Measurements from ENCODE around the gene SMPD2.

SMPD2 gene

DNA sequence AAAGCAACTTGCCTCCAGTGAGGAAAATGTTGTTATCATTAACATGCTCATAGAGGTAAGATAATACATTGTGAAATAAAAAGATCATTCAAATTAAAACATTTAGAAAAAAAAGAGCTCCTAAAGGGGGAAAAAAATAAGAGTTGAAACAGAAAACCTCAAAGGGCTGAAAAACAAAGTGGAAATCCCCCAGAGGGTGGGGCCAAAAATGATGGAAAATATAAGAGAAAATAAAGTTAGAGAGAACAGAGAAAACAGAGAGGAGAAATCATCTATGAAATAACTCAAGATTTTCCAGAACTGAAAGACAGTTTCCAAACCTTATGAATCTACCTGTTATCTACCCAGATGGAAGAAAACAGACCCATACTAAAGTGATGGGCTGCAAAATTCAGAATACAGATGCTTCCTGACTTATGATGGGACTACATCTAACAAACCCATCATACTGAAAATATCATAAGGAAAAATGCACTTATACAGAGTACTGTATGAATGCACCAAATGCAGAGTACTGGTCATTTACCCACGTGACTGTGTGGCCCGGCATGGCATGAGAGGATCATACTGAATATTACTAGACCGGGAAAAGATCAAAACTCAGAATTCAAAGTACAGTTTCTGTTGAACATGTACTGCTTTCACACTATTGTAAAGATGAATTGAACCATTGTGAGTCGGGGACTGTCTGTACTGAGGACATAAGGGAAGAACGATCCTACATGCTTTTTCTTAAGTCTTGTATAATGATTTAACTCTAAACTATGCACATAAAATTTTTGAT, 38.5 kb downstream of the SMPD2 start:
- TF ChIP-seq ZFX (IDR thresholded peaks at IDR 0.05) = no peak
- TF ChIP-seq, protein P1, sequence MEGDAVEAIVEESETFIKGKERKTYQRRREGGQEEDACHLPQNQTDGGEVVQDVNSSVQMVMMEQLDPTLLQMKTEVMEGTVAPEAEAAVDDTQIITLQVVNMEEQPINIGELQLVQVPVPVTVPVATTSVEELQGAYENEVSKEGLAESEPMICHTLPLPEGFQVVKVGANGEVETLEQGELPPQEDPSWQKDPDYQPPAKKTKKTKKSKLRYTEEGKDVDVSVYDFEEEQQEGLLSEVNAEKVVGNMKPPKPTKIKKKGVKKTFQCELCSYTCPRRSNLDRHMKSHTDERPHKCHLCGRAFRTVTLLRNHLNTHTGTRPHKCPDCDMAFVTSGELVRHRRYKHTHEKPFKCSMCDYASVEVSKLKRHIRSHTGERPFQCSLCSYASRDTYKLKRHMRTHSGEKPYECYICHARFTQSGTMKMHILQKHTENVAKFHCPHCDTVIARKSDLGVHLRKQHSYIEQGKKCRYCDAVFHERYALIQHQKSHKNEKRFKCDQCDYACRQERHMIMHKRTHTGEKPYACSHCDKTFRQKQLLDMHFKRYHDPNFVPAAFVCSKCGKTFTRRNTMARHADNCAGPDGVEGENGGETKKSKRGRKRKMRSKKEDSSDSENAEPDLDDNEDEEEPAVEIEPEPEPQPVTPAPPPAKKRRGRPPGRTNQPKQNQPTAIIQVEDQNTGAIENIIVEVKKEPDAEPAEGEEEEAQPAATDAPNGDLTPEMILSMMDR (conservative IDR thresholded peaks at IDR 0.05) = no peak
- no peak overlapping the region for H3K27ac ChIP-seq

DNA sequence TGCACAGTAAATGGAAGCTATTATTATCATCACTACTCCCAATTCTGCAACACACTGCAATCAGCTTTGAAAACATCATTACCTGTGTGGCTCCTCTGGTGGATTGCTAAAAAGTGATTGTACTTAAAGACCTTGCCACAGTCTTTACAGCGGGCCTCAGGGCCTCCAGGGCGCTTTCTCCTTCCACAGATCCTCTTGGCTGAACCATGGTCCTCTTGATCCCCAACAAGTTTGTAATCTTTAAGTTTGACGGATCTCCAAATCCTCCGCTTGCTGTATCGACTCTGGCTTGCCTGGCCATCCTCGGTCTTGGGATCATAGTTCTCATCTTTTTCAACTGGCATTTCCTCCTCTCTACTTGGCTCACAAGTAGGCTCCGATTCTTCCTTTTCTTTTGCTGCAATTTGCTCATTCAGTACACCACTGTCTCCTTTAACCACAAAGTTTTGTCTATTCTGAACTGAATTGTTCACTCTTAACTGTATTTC, 40.5 kb downstream of the SMPD2 start:
- no peak overlapping the region for H3K27ac ChIP-seq
- no peak for TF ChIP-seq ZFX (IDR thresholded peaks at IDR 0.05)
- TF ChIP-seq, protein P1 (conservative IDR thresholded peaks at IDR 0.05) = no peak

DNA sequence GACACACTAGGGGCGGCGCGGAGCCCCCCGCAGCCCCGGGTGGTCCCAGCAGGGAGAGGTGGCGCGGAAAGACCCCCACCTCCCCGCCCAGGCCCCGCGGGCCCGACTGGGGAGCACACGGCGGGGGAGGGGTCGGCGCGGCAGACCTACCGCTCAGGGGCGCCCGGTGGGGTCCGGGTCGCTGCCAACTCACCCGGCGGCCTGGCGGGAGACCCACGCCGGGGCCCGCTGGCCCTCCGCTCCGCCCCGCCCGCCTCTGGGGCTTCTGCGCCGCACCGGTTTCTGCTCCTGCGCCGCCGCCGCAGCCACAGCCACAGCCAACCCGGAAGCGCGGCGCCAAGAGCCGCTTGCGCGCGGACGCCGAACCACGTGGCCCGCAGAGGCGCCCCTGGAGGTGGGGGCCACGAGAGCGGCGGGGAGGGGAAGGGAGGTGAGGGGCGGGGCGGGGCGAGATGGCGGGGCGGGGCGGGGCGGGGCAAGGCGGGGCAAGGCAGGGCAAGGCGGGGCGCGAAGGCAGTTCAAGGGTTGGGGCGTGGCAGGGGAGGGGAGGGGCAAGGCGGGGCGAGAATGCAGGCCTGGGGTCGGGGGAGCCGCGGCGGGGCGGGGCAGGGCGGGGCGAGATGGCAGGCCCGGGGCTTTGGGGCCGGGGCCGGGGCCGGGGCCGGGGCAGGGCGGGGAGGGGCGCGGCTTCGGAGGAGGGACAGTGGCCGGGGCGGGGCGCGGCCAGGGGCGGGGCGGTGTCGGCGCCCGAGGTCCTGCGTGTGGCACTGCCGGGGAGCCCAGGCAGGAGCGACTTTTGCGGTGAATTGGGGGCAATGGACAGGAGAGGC, 42.6 kb downstream of the SMPD2 start, which contains the start of gene ZBTB24:
Gene ZBTB24 (minus strand): TSS at position 315 of the 830 bp plus-strand sequence. CDS start 1,193 bp downstream, outside the sequence.
- TF ChIP-seq ZFX (IDR thresholded peaks at IDR 0.05) = peak; percentile 70
- TF ChIP-seq, protein P1 (conservative IDR thresholded peaks at IDR 0.05) = no peak

DNA sequence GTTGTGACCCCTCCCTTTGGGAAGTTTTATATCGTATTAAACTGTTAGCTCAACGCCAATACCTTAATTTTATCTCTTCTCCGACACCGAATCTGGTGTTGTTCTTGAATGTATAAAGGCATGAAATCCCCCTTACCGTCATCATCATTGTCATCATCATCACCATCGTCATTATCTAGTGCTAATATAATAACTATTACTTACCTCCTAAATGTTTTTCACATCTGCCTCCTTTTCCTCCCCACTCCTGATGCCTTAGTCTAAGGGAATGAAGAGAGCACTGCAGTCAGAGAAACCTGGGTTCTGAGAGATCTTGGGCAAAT, 43.2 kb downstream of the SMPD2 start:
- H3K27ac ChIP-seq = no peak overlapping the region; the same call in 1 of the 2 replicates
- TF ChIP-seq, protein P1 (conservative IDR thresholded peaks at IDR 0.05) = no peak
- no peak for TF ChIP-seq ZFX (IDR thresholded peaks at IDR 0.05)

More for the DNA sequence above, 42.6 kb downstream of the SMPD2 start, which contains the start of gene ZBTB24:
- peak within 1 kb of the TSS; percentile 98 for H3K27ac ChIP-seq

DNA sequence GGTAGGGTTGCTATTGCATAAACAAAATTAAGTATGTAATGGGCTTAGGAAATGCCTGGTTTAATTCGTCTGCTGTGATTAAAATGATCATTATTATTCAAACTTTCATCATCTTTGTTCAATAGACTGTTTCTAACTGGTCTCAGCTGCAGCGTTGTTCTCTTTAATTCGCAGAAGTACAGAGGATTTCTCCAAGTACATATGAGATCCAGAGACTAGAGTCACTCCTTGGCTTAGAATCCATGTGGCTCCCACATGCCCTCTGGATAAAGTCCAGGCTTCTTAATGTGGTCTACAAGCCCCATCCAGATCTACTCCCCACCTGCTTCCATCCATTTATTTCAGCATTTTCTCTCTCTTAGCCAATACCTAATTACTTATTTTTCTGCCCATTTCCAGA, 43.6 kb downstream of the SMPD2 start:
- H3K27ac ChIP-seq = no peak overlapping the region
- TF ChIP-seq ZFX (IDR thresholded peaks at IDR 0.05) = no peak
- TF ChIP-seq, protein P1 (conservative IDR thresholded peaks at IDR 0.05) = no peak

DNA sequence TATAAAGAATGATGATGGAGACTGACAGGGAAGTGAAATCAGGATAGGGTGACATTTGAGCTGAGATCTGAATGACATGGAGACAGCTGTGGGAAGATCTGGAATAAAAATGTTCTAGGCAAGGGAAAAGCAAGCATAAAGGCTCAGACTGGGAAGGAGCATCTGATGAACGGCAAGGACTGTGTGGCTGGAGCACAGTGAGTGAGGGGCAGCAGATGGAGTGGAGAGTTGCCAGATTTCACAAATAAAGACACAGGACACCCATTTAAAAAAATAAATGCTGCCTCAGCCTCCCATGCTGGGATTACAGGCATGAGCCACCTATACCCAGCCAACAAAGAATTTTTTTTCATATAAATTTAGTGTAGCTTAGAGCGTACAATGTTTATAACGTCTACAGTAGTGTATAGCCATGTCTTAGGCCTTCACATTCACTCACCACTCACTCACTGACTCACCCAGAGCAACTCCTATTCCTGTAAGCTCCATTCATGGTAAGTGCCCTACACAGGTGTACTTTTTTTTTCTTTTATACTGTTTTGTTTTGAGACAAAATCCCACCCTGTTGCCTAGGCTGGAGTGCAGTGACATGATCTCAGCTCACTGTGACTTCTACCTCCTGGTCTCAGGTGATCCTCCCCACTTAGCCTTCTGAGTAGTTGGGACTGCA, 44.9 kb downstream of the SMPD2 start:
- no peak for TF ChIP-seq ZFX (IDR thresholded peaks at IDR 0.05)
- TF ChIP-seq, protein P1 (conservative IDR thresholded peaks at IDR 0.05) = no peak
- no peak overlapping the region; the same call in 1 of the 2 replicates for H3K27ac ChIP-seq

Measured in C4-2B (cell line).